Caco-2 (cell line): ENCODE data around the gene GALK1. TPM values are rescaled to one million over a fixed set of nuclear protein-coding genes. Genes with fewer than 3 reads are reported as not detected.

Experiments
- BruUV-seq: library from RNA; stranded (reverse); fragments of 400-500 nt; replicated peaks from 2 replicates; lab custom pipeline; 2021; lab: Mats Ljungman, UMichigan
- CTCF ChIA-PET: fragments of 300-600 bp; sonication (Branson Sonifier 250); formaldehyde crosslinking; loops from one replicate; lab custom pipeline; 2022; ENCODE audit warnings: antibody characterized with exemption; lab: Charles Lee
- POLR2A ChIA-PET: fragments of 300-600 bp; sonication (Branson Sonifier 250); formaldehyde crosslinking; loops from one replicate; lab custom pipeline; 2022; ENCODE audit warnings: antibody characterized with exemption; lab: Charles Lee
- DNase-seq, 2 experiments: peaks; one replicate each; pipeline versions ENCODE4 v3.0.0 to v3.0.0-alpha.2; 2020 to 2022
- H3K27me3 ChIP-seq: replicated peaks from 2 replicates; pipeline ENCODE4 v1.6.0; 2011; ENCODE audit warnings: low read length; ENCODE audit not compliant: control insufficient read depth, insufficient read depth
- H3K36me3 ChIP-seq: 2 replicates; pipeline ENCODE4 v1.5.1; 2011; ENCODE audit warnings: low read length; ENCODE audit not compliant: control insufficient read depth, insufficient read depth
- H3K4me1 ChIP-seq: fragments of 250-450 bp; sonication (Bioruptor Pico); 2 replicates; pipeline ENCODE4 v1.5.1; 2020; ENCODE audit warnings: mild to moderate bottlenecking
- H3K4me3 ChIP-seq: 2 replicates; pipeline ENCODE4 v1.5.1; 2011; ENCODE audit warnings: low read depth, mild to moderate bottlenecking, control low read depth, low read length
- H3K9me3 ChIP-seq: fragments of 250-450 bp; sonication (Bioruptor Pico); 2 replicates; pipeline ENCODE4 v1.5.1; 2020; ENCODE audit warnings: mild to moderate bottlenecking, moderate library complexity
- H3K27ac Mint-ChIP-seq: one replicate; pipeline ENCODE4 v1.8.0; 2022; ENCODE audit warnings: mixed read lengths; ENCODE audit not compliant: unreplicated experiment
- H3K27me3 Mint-ChIP-seq: one replicate; pipeline ENCODE4 v1.8.0; 2022; ENCODE audit warnings: mixed read lengths; ENCODE audit not compliant: insufficient read depth, unreplicated experiment
- H3K36me3 Mint-ChIP-seq: one replicate; pipeline ENCODE4 v1.8.0; 2022; ENCODE audit warnings: mild to moderate bottlenecking, mixed read lengths; ENCODE audit not compliant: insufficient read depth, unreplicated experiment
- H3K4me1 Mint-ChIP-seq: one replicate; pipeline ENCODE4 v1.8.0; 2022; ENCODE audit warnings: low read depth, mixed read lengths; ENCODE audit not compliant: unreplicated experiment
- H3K4me3 Mint-ChIP-seq: one replicate; pipeline ENCODE4 v1.8.0; 2022; ENCODE audit warnings: mild to moderate bottlenecking, moderate library complexity, mixed read lengths; ENCODE audit not compliant: unreplicated experiment
- H3K9me3 Mint-ChIP-seq: one replicate; pipeline ENCODE4 v1.8.0; 2022; ENCODE audit warnings: mixed read lengths; ENCODE audit not compliant: unreplicated experiment
- CTCF ChIP-seq, 2 experiments: fragments of 200-600 bp in 1 of 2; IDR thresholded peaks; 1 replicate in 1 of 2; 2 replicates in 1 of 2; pipeline versions ENCODE4 v1.5.1 to v1.8.0; 2011 to 2022; ENCODE audit warnings: antibody characterized with exemption in 1 of 2, control low read depth in 1 of 2, inconsistent platforms in 1 of 2, low read depth in 1 of 2, low read length in 1 of 2, mild to moderate bottlenecking in 1 of 2, moderate library complexity in 1 of 2; ENCODE audit not compliant: insufficient read depth in 1 of 2, severe bottlenecking in 1 of 2, unreplicated experiment in 1 of 2
- intact Hi-C: fragments of 100-400 bp; cut with micrococcal nuclease; formaldehyde crosslinking; loops from one replicate; pipeline ENCODE4 v1.10.0; 2022; ENCODE audit not compliant: unreplicated experiment
- total RNA-seq: library from RNA; stranded (reverse); gene quantifications from 2 replicates; pipeline ENCODE4 v1.2.3, GENCODE V29; 2022

Gene GALK1
- total RNA-seq, 1 experiment from 2014 or later, result 41.1 TPM

GRCh38 chr17:75734674-75735294 is 30.2 kb downstream of the GALK1 start:
- no peaks in the 10 kb centered on the region; the same call in 1 of the 2 replicates for H3K36me3 ChIP-seq
- no TSS peak for BruUV-seq
- ChIA-PET POLR2A (no interaction called here), CTCF (interaction anchor here (0.7 kb wide), 1 partner anchor 209 kb away, joined by 4 read pairs; the partner anchor contains the start of gene LLGL2)
- H3K9me3 ChIP-seq, result no peaks in the 10 kb centered on the region
- H3K4me1 ChIP-seq, result no peaks in the 10 kb centered on the region
- H3K9me3 Mint-ChIP-seq, result no peaks in the 10 kb centered on the region
- intact Hi-C loops, result no loop called here
- H3K27me3 ChIP-seq, result no peaks in the 10 kb centered on the region
- no peak overlapping the region for H3K4me3 ChIP-seq
- no peak for TF ChIP-seq CTCF (IDR thresholded peaks at IDR 0.05; ENCODE audit: insufficient read depth in 1 of 2, low read depth in 1 of 2, low read length in 1 of 2, severe bottlenecking in 1 of 2, unreplicated experiment in 1 of 2)
- no peak for DNase-seq
- H3K4me3 Mint-ChIP-seq, result no peak overlapping the region
- peaks cover 5% of the 10 kb centered on the region for H3K36me3 Mint-ChIP-seq
- no peak overlapping the region for H3K27ac Mint-ChIP-seq
- no peaks in the 10 kb centered on the region for H3K27me3 Mint-ChIP-seq
- no peaks in the 10 kb centered on the region for H3K4me1 Mint-ChIP-seq

GRCh38 chr17:75733471-75733870 is 31.5 kb downstream of the GALK1 start:
- POLR2A ChIA-PET, result no interaction called here
- H3K36me3 ChIP-seq, result no peaks in the 10 kb centered on the region; the same call in 1 of the 2 replicates
- no peak overlapping the region for H3K27ac Mint-ChIP-seq

More at GRCh38 chr17:75733471-75733870, 31.5 kb downstream of the GALK1 start:
- TF ChIP-seq CTCF (IDR thresholded peaks at IDR 0.05; ENCODE audit: insufficient read depth in 1 of 2, low read depth in 1 of 2, low read length in 1 of 2, severe bottlenecking in 1 of 2, unreplicated experiment in 1 of 2), result no peak
- intact Hi-C loops, result no loop called here
- no peak for DNase-seq
- BruUV-seq, result no TSS peak
- H3K27me3 ChIP-seq, result no peaks in the 10 kb centered on the region
- Mint-ChIP-seq H3K4me3 (no peak overlapping the region), H3K9me3 (no peaks in the 10 kb centered on the region), H3K36me3 (peaks cover 5% of the 10 kb centered on the region), H3K4me1 (no peaks in the 10 kb centered on the region), H3K27me3 (no peaks in the 10 kb centered on the region)
- no peaks in the 10 kb centered on the region for H3K9me3 ChIP-seq
- H3K4me3 ChIP-seq, result no peak overlapping the region
- CTCF ChIA-PET, result no interaction called here
- no peaks in the 10 kb centered on the region for H3K4me1 ChIP-seq
